Stimulated activated CD8-positive, alpha-beta memory T cell treated with anti-CD3 and anti-CD28 coated beads, Interleukin-4, amount 100 ng/mL, for 48 hours (primary cell): ENCODE results near the gene MED13.
"Not testable (repeated sequence)": the region's sequence is repeated elsewhere in the genome, so short reads cannot be mapped to it uniquely, and the experiment has no call there.

Experiments used
- DNase-seq: peaks from one replicate; pipeline ENCODE4 v3.0.0-alpha.2; 2020

MED13 gene

GRCh38 chr17:61981323-61981722 lies 83.8 kb downstream of the MED13 start:
- no peak for DNase-seq

- no peak for DNase-seq
Observed at GRCh38 chr17:61980535-61980934, 84.5 kb downstream of the MED13 start.

- DNase-seq, result no peak
Observed at GRCh38 chr17:61974115-61974514, 91.0 kb downstream of the MED13 start.

GRCh38 chr17:61972311-61972710 lies 92.8 kb downstream of the MED13 start:
- DNase-seq, result no peak

GRCh38 chr17:61970030-61970429 lies 95.0 kb downstream of the MED13 start:
- no peak for DNase-seq

GRCh38 chr17:61968757-61969156 lies 96.3 kb downstream of the MED13 start:
- no peak for DNase-seq

- DNase-seq, result no peak
Observed at GRCh38 chr17:61967729-61968128, 97.3 kb downstream of the MED13 start.

- no peak for DNase-seq
Observed at GRCh38 chr17:61966191-61966590, 98.9 kb downstream of the MED13 start.

GRCh38 chr17:61955619-61956018 lies 109.5 kb downstream of the MED13 start:
- no peak for DNase-seq

- no peak for DNase-seq
Observed at GRCh38 chr17:61947367-61948078, 117.6 kb downstream of the MED13 start.

- DNase-seq, result no peak
Observed at GRCh38 chr17:61946359-61946758, 118.7 kb downstream of the MED13 start.

GRCh38 chr17:61943117-61943516 lies 122.0 kb downstream of the MED13 start:
- no peak for DNase-seq

- DNase-seq, result no peak
Observed at GRCh38 chr17:61942085-61942484, 123.0 kb downstream of the MED13 start.

- no peak for DNase-seq
Observed at GRCh38 chr17:61928101-61928436, 137.0 kb downstream of the MED13 start.

- DNase-seq, result peak; percentile 97
Observed at GRCh38 chr17:61927208-61928100, 137.6 kb downstream of the MED13 start, which contains the start of gene INTS2. TSS of gene INTS2 (minus strand) at chr17:61927982. CDS start at chr17:61926644, 1,338 bp downstream.

- no peak for DNase-seq
Observed at GRCh38 chr17:61926826-61927207, 138.3 kb downstream of the MED13 start.

- DNase-seq, result not testable (repeated sequence)
Observed at GRCh38 chr17:61915162-61915561, 149.9 kb downstream of the MED13 start.

- no peak for DNase-seq
Observed at GRCh38 chr17:61908292-61909037, 156.6 kb downstream of the MED13 start.

GRCh38 chr17:61907361-61907760 lies 157.7 kb downstream of the MED13 start:
- no peak for DNase-seq

- no peak for DNase-seq
Observed at GRCh38 chr17:61904094-61904710, 160.9 kb downstream of the MED13 start.

- DNase-seq, result no peak
Observed at GRCh38 chr17:61903251-61903650, 161.8 kb downstream of the MED13 start.

GRCh38 chr17:61897548-61898180 lies 167.4 kb downstream of the MED13 start:
- DNase-seq, result no peak

GRCh38 chr17:61895391-61895790 lies 169.7 kb downstream of the MED13 start:
- no peak for DNase-seq
